H1 (cell line): ENCODE measurements around the gene C1GALT1C1L. TPM values are rescaled to one million over a fixed set of nuclear protein-coding genes. Genes with fewer than 3 reads are reported as not detected.

ENCODE experiments used
- CHD1 ChIP-seq: IDR thresholded peaks from 2 replicates; pipeline ENCODE4 v1.6.1; 2012; ENCODE audit warnings: low read depth, low read length, improper control_type of control experiment
- ZNF274 ChIP-seq: IDR thresholded peaks from 2 replicates; pipeline ENCODE4 v1.7.0; 2012; ENCODE audit warnings: low read length, borderline replicate concordance; ENCODE audit errors: extremely low read depth
- polyA plus RNA-seq, 7 experiments: library from polyadenylated mRNA; depleted of rRNA in 3 of 7; stranded (reverse) in 5 of 7; unstranded in 2 of 7; fragments of >200 nt in 5 of 7; fragments of 200-250 nt in 2 of 7; gene quantifications; 1 replicate in 5 of 7; 2 replicates in 1 of 7; 4 replicates in 1 of 7; pipeline versions ENCODE4 v1.2.1 to v1.2.3, GENCODE V29; 2011 to 2013; ENCODE audit warnings: missing spikeins in 2 of 7, mixed read lengths in 2 of 7
- total RNA-seq: library from RNA; stranded (reverse); fragmentation: NEBNext Ultra II Directional; extraction: Animal tissue kit (Norgen Biotek cat#: 25700); gene quantifications from 2 replicates; pipeline ENCODE4 v1.2.1, GENCODE V29; 2021

The C1GALT1C1L gene
- total and polyA plus RNA-seq, 2 of the 8 experiments (the other 6 are each of a cell fraction or from before 2014, with no cell fraction given), result 0.12 TPM; not detected in 1

- TF ChIP-seq CHD1, result no peak
- no peak for TF ChIP-seq ZNF274
- TF ChIP-seq, all 59 proteins: peak for 0
Measured at GRCh38 chr2:43717322-43717721, 41.1 kb upstream of the C1GALT1C1L start (continued).
